ENCODE measurements around the gene PFKFB1.
"Not testable (repeated sequence)": the region's sequence is repeated elsewhere in the genome, so short reads cannot be mapped to it uniquely, and the experiment has no call there.

PFKFB1 gene

DNA sequence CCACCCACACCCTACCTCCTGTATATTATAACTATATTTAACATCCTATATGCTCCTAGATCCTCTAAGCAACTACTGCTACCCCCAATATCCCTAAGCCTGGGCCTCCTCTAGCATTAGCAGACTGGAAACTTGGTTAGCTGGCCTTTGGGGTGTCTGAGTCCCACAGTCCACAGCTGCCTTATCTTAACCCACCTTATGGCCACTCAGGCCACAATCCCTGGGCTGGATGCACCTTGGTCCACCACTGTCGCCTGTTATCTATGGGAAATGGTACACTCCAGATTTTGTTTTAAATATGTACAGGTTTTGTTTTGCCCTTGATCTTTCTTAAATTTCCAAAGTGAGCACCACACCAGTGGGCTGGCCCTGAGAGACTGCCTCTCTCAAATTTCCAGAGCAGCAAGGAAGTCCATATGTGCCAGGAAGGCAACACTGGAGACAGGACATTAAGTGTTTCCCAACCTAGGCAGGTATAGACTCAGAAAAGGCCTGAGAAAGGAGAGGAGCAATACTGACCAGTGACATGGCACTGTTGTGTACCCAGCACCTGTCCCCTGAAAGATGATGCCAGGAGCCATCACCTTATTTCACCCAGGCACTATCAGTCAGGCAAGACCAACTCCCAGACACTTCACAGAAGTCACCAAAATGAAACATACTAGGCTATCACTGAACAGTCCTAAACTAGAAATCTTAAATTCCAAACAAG, 921 bp downstream of the PFKFB1 start:
- no peak for DNase-seq (ENCODE audit: low read depth)

GRCh38 chrX:54991706-54992105, 2.3 kb downstream of the PFKFB1 start:
- DNase-seq (ENCODE audit: low read depth): no peak

DNA sequence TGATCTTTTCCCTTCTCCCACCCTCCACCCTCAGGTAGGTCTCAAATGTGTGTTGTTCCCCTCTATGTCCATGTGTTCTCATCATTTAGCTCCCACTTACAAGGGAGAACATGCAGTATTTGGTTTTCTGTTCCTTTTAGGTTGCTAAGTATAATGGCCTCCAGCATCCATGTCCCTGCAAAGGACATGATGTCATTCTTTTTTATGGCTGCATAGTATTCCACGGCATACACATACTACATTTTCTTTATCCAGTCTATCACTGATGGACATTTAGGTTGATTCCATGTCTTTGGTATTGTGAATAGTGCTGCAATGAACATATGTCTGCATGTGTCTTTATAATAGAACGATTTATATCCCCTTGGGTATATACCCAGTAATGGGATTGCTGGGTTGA, 10.7 kb downstream of the PFKFB1 start:
- DNase-seq (ENCODE audit: low read depth): not testable (repeated sequence)

GRCh38 chrX:54980334-54980733, 13.7 kb downstream of the PFKFB1 start:
- no peak for DNase-seq (ENCODE audit: low read depth)

DNA sequence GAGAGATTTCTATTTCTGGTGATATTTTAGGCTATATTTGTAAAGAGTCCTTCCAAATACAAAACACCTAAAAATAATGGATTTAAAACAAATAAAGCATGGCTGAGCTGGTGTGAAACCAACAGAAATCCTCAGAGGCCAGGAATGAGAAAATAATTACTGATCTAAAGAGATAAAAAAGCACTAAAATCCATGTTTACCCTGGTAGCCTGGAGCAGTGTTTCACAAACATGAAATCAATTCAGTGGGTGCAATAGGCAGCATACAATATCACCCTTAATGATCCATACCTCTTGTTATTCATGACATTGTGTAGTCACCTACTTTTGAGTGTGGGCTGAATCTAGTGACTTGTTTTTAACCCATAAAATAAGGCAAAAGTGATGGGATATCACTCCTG, 14.6 kb downstream of the PFKFB1 start:
- DNase-seq (ENCODE audit: low read depth): no peak

GRCh38 chrX:54978448-54978847, 15.5 kb downstream of the PFKFB1 start:
- DNase-seq (ENCODE audit: low read depth): no peak

DNA sequence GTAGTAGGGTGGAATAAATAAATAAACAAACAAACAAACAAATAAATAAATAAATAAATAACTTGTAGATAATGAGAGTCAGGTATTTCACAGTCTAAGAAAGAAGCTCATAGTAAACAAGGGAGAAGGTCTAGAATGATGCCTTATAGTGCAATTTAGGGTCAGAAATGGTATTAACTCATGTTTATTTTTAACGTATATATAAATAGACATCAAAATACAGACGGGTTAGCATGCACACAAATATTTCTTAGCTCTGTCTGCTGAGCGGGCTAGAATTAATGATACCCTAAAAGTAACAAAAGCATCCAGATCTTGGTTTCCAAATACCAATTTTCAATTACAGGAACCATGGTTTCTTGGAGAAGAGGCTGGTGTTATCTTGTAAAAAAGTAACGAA, 16.6 kb downstream of the PFKFB1 start:
- no peak for DNase-seq (ENCODE audit: low read depth)

DNA sequence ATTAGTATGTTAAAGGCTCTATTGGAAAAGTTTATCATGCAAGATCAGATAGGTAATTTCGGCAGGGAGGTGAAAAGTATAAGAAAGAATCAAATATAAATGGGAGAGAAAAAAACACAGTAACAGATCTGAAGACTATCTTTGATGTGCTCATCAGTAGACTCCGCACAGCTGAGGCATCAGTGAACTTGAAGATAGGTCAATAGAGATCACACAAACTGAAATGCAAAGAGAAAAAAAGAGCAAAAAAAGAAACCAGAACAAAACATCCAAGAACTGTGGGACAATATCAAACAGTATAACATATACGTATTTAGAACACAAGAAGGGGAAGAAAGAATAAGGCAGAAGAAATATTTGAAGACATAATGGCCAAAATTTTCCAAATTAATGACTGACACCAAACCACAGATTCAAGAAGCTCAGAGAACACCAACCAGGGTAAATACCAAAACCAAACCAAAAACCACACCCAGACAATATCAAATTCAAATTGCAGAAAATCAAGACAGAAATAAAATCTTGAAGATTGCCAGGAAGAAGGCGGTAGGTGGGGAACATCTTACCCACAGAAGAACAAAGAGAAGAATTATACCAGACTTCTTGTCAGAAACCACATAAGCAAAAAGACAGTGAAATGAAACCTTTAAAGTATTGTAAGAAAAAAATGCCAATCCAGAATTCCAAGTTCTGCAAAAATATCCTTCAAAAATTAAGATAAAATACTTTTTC, 29.1 kb downstream of the PFKFB1 start:
- no peak for DNase-seq (ENCODE audit: low read depth)

DNA sequence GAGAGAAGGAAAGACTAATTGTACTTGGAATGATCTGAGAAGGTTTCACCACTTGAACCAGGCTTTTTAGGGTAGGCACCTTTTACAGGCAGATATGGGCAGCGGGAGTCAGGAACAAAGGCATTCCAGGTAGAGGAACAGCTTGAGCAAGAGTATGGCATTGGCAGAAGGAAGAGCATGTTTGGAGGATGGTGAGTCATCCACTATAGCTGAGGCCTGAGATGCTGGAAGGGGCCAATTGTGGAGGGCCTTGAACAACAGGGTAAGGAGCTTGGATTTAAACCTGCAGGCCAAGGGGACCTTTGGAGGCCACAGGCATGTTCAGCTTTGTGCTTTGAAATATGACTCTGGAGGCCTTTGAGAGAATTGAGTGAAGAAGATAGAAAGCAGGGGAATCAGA, 32.2 kb downstream of the PFKFB1 start:
- no peak for DNase-seq (ENCODE audit: low read depth)

- DNase-seq (ENCODE audit: low read depth): no peak
Observed at GRCh38 chrX:54950730-54951375, 43.1 kb downstream of the PFKFB1 start.

DNA sequence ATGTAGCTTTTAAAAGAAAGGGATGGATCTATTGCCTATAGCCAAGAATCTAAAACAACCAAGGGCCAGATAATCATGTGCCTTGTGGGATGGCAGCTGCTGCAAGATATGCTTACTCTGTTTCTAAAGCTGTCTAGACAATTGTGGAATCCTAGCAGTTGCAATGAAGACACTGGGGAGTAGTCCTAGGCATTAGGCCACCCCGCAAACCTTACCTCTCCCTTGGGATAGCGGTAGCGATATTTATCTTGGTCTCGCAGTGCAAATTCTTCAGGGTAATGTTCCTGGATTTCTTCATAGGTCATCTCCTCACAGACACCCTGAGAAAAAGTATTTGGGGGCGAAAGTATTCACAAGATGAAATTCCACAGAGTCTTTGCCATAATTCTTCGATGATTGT, 48.8 kb downstream of the PFKFB1 start:
- no peak for DNase-seq (ENCODE audit: low read depth)

DNA sequence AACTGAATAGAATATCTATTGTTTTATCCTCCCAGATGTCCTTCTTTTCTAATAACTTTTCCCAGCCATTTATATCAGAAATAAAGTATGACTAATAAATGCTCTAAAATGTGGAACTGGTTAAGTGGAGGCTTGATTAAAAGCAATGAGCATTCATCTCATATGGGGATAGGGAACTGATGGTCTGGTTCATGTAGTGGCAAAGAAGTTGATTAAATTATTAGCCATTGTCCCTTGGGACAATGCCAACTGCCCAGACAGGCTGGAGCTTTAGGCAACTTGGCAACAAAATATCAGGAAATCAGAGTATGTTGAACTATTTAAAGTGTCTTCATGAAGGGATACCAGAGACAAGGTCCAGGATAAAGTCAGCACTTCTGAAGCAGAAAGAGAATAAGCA, 49.2 kb downstream of the PFKFB1 start:
- DNase-seq (ENCODE audit: low read depth): no peak

- no peak for DNase-seq (ENCODE audit: low read depth)
Observed at GRCh38 chrX:54937416-54937815, 56.6 kb downstream of the PFKFB1 start.

- DNase-seq (ENCODE audit: low read depth): no peak
Observed at GRCh38 chrX:54935306-54935705, 58.7 kb downstream of the PFKFB1 start.

DNA sequence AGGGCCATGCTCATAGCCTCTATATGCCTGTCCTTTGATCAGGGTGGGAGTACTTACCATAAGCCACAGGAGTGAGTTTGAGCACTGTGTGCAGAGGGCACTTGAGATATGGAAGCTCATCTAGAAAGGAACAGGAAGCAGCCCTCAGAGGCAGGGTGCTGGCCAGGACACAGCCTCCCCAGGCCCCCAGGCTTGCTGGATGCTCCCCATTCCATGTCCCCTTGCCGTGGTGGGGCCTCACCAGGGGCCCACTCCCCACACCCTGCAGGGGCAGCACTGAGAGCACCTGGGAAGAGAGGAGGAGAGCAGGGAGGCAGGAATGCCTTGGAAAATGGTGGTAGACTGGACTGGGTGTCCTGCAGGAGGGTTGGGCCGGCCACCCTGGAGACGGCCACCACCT, 59.1 kb downstream of the PFKFB1 start:
- no peak for DNase-seq (ENCODE audit: low read depth)

DNA sequence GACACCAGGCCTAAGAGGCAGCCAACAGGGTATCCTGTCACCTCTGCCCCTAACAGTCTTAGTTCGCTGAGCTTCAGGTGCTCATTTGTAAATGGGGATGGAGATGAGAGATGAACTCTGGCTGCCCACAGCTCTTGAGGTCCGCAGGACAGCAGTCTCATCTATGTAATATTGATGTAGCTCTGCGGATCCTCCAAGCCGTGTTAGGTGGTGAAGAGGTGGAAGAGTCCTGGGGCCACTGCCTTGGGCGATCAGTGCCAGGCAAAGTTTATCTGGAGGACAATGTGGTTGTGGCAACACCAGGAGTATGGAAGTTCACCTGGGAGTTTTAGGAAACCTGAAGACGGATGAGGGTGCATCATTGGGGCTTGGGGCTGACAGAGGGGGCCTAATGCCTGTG, 59.9 kb downstream of the PFKFB1 start:
- no peak for DNase-seq (ENCODE audit: low read depth)

- no peak for DNase-seq (ENCODE audit: low read depth)
Observed at GRCh38 chrX:54933150-54933826, 60.7 kb downstream of the PFKFB1 start.

GRCh38 chrX:54931107-54931506, 62.9 kb downstream of the PFKFB1 start:
- no peak for DNase-seq (ENCODE audit: low read depth)

DNA sequence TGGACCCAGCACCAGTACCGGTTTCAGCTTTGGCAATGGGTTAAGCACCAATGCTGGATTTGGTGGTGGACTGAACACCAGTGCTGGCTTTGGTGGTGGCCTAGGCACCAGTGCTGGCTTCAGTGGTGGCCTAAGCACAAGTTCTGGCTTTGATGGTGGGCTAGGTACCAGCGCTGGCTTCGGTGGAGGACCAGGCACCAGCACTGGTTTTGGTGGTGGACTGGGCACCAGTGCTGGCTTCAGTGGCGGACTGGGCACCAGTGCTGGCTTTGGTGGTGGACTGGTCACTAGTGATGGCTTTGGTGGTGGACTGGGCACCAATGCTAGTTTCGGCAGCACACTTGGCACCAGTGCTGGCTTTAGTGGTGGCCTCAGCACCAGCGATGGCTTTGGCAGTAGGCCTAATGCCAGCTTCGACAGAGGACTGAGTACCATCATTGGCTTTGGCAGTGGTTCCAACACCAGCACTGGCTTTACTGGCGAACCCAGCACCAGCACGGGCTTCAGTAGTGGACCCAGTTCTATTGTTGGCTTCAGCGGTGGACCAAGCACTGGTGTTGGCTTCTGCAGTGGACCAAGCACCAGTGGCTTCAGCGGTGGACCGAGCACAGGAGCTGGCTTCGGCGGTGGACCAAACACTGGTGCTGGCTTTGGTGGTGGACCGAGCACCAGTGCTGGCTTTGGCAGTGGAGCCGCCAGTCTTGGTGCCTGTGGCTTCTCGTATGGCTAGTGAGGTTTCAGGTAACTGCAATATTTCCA, 63.5 kb downstream of the PFKFB1 start:
- DNase-seq (ENCODE audit: low read depth): no peak

- no peak for DNase-seq (ENCODE audit: low read depth)
Observed at GRCh38 chrX:54928876-54929275, 65.1 kb downstream of the PFKFB1 start.

GRCh38 chrX:54926978-54927377, 67.0 kb downstream of the PFKFB1 start:
- no peak for DNase-seq (ENCODE audit: low read depth)

GRCh38 chrX:54923376-54923775, 70.6 kb downstream of the PFKFB1 start:
- no peak for DNase-seq (ENCODE audit: low read depth)

Data from T follicular helper cell (primary cell).